Ovary (tissue), 3 donors: Measurements from ENCODE around the gene FMNL2.

Source experiments
- CTCF ChIP-seq, 3 donors: fragments of 450-650 bp in 2 of 3; fragments of 200-600 bp in 1 of 3; IDR thresholded peaks; one replicate each; pipeline versions ENCODE4 v1.5.1 to v1.8.0; 2016 to 2022; ENCODE audit warnings: antibody characterized with exemption in 3 of 3, mild to moderate bottlenecking in 1 of 3
- EP300 ChIP-seq: sonication (generic); formaldehyde crosslinking; IDR thresholded peaks from one replicate; pipeline ENCODE4 v1.6.1; 2017; ENCODE audit warnings: antibody characterized with exemption
- POLR2A ChIP-seq: fragments of 450-650 bp; IDR thresholded peaks from one replicate; pipeline ENCODE4 v1.6.1; 2017; ENCODE audit warnings: antibody characterized with exemption, mild to moderate bottlenecking, moderate library complexity
- donor health status: DM: no; HTN: no; CAD: no.

GRCh38 chr2:152607793-152608300 lies 272.9 kb downstream of the FMNL2 start:
- TF ChIP-seq POLR2A: no peak
- no peak for TF ChIP-seq CTCF (IDR thresholded peaks at IDR 0.05)
- TF ChIP-seq EP300: no peak
